Measurements from ENCODE around the gene RFC1.

DNA sequence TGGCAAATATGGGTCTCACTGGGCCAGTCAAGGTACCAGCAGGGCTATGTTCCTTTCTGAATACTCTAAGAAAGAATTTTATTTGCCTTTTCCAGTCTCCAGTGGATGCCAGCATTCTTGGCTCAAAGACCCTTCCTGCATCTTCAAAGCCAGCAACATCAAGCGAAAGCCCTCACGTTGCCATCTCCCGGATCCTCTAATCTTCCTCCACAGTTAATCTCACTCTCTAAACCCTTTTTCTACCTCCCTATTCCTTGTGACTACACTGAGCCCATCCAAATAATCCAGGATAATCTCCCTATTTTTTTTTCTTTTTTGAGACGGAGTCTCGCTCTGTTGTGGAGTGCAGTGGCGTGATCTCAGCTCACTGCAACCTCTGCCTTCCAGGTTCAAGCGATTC lies 23.4 kb downstream of the RFC1 start:
- TF ChIP-seq, protein P1, sequence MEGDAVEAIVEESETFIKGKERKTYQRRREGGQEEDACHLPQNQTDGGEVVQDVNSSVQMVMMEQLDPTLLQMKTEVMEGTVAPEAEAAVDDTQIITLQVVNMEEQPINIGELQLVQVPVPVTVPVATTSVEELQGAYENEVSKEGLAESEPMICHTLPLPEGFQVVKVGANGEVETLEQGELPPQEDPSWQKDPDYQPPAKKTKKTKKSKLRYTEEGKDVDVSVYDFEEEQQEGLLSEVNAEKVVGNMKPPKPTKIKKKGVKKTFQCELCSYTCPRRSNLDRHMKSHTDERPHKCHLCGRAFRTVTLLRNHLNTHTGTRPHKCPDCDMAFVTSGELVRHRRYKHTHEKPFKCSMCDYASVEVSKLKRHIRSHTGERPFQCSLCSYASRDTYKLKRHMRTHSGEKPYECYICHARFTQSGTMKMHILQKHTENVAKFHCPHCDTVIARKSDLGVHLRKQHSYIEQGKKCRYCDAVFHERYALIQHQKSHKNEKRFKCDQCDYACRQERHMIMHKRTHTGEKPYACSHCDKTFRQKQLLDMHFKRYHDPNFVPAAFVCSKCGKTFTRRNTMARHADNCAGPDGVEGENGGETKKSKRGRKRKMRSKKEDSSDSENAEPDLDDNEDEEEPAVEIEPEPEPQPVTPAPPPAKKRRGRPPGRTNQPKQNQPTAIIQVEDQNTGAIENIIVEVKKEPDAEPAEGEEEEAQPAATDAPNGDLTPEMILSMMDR (IDR thresholded peaks at IDR 0.05; ENCODE audit: insufficient read depth, low read length): no peak
- TF ChIP-seq GABPA (IDR thresholded peaks at IDR 0.05; ENCODE audit: low read depth): no peak
- TF ChIP-seq POLR2AphosphoS5 (IDR thresholded peaks at IDR 0.05; ENCODE audit: low read depth): no peak
- TF ChIP-seq, protein P2, sequence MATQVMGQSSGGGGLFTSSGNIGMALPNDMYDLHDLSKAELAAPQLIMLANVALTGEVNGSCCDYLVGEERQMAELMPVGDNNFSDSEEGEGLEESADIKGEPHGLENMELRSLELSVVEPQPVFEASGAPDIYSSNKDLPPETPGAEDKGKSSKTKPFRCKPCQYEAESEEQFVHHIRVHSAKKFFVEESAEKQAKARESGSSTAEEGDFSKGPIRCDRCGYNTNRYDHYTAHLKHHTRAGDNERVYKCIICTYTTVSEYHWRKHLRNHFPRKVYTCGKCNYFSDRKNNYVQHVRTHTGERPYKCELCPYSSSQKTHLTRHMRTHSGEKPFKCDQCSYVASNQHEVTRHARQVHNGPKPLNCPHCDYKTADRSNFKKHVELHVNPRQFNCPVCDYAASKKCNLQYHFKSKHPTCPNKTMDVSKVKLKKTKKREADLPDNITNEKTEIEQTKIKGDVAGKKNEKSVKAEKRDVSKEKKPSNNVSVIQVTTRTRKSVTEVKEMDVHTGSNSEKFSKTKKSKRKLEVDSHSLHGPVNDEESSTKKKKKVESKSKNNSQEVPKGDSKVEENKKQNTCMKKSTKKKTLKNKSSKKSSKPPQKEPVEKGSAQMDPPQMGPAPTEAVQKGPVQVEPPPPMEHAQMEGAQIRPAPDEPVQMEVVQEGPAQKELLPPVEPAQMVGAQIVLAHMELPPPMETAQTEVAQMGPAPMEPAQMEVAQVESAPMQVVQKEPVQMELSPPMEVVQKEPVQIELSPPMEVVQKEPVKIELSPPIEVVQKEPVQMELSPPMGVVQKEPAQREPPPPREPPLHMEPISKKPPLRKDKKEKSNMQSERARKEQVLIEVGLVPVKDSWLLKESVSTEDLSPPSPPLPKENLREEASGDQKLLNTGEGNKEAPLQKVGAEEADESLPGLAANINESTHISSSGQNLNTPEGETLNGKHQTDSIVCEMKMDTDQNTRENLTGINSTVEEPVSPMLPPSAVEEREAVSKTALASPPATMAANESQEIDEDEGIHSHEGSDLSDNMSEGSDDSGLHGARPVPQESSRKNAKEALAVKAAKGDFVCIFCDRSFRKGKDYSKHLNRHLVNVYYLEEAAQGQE (IDR thresholded peaks at IDR 0.05; ENCODE audit: insufficient replicate concordance, low read depth): no peak

Measured in HL-60 (cell line).